GM21447 (cell line): ENCODE results near the gene ERG.

Source experiments
- ATAC-seq: cut with Tn5 transposase; IDR thresholded peaks from one replicate; pipeline ENCODE4 v1.9.1; 2021; ENCODE audit not compliant: unreplicated experiment

The ERG gene

GRCh38 chr21:38500073-38500472 lies 1.8 kb upstream of the ERG start:
- ATAC-seq = no peak

GRCh38 chr21:38499296-38499695 lies 1.0 kb upstream of the ERG start:
- ATAC-seq = no peak

- ATAC-seq = no peak
These were observed 2.1 kb downstream of the ERG start for GRCh38 chr21:38496224-38496623.

GRCh38 chr21:38495696-38496095 lies 2.6 kb downstream of the ERG start:
- no peak for ATAC-seq

GRCh38 chr21:38495242-38495641 lies 3.0 kb downstream of the ERG start:
- ATAC-seq = no peak

GRCh38 chr21:38494703-38495102 lies 3.6 kb downstream of the ERG start:
- ATAC-seq = no peak

- no peak for ATAC-seq
These were observed 4.0 kb downstream of the ERG start for GRCh38 chr21:38494251-38494642.

- no peak for ATAC-seq
These were observed 4.6 kb downstream of the ERG start for GRCh38 chr21:38493549-38494250.

- ATAC-seq = no peak
These were observed 6.3 kb downstream of the ERG start for GRCh38 chr21:38492007-38492406.

- ATAC-seq = no peak
These were observed 6.7 kb downstream of the ERG start for GRCh38 chr21:38491536-38491935.

GRCh38 chr21:38490411-38491020 lies 7.8 kb downstream of the ERG start:
- ATAC-seq = no peak

GRCh38 chr21:38489729-38490128 lies 8.5 kb downstream of the ERG start:
- no peak for ATAC-seq

GRCh38 chr21:38489271-38489652 lies 9.0 kb downstream of the ERG start:
- ATAC-seq = no peak

- ATAC-seq = no peak
These were observed 9.5 kb downstream of the ERG start for GRCh38 chr21:38488640-38489270.

- no peak for ATAC-seq
These were observed 10.2 kb downstream of the ERG start for GRCh38 chr21:38487901-38488639.

- no peak for ATAC-seq
These were observed 11.6 kb downstream of the ERG start for GRCh38 chr21:38486706-38487105.

- ATAC-seq = no peak
These were observed 12.1 kb downstream of the ERG start for GRCh38 chr21:38486221-38486620.

GRCh38 chr21:38479641-38480525 lies 18.4 kb downstream of the ERG start:
- no peak for ATAC-seq

GRCh38 chr21:38478782-38479181 lies 19.5 kb downstream of the ERG start:
- ATAC-seq = no peak

GRCh38 chr21:38477226-38477625 lies 21.1 kb downstream of the ERG start:
- ATAC-seq = no peak

- no peak for ATAC-seq
These were observed 21.9 kb downstream of the ERG start for GRCh38 chr21:38476385-38476784.
